HEK293 (cell line): ENCODE data around the gene SPATA16.

Experiments
- CTCF ChIA-PET: fragments of 350-600 bp; formaldehyde crosslinking; extraction: SDS; loops from one replicate; lab custom pipeline; 2021; ENCODE audit warnings: antibody characterized with exemption; lab: Yijun Ruan, JAX
- POLR2A ChIA-PET: fragments of 300-600 bp; formaldehyde crosslinking; extraction: SDS; loops from one replicate; lab custom pipeline; 2020; ENCODE audit warnings: antibody characterized with exemption, inconsistent platforms; lab: Yijun Ruan, JAX
- H3K27ac ChIP-seq: fragments of 200-500 bp; sonication (Bioruptor generic); 2 replicates; pipeline ENCODE4 v1.5.1; 2014; ENCODE audit warnings: low read depth, low read length, control low read depth, inconsistent platforms; ENCODE audit errors: extremely low read depth
- H3K36me3 ChIP-seq, 2 experiments: fragments of 200-500 bp in 1 of 2; sonication (Bioruptor generic) in 1 of 2; 1 replicate in 1 of 2; 2 replicates in 1 of 2; pipeline ENCODE4 v1.5.1; 2014 to 2017; ENCODE audit warnings: inconsistent platforms in 2 of 2, low read length in 2 of 2; ENCODE audit not compliant: control insufficient read depth in 2 of 2, insufficient read depth in 1 of 2
- H3K4me1 ChIP-seq: fragments of 200-500 bp; sonication (Bioruptor generic); 2 replicates; pipeline ENCODE4 v1.5.1; 2014; ENCODE audit warnings: mild to moderate bottlenecking, low read length, inconsistent platforms; ENCODE audit not compliant: control insufficient read depth, insufficient read depth
- H3K4me3 ChIP-seq: 2 replicates; pipeline ENCODE4 v1.5.1; 2011; ENCODE audit warnings: low read depth, mild to moderate bottlenecking, control low read depth, low read length, moderate library complexity
- H3K9me3 ChIP-seq: fragments of 200-500 bp; sonication (Bioruptor generic); 2 replicates; pipeline ENCODE4 v1.5.1; 2014; ENCODE audit warnings: low read depth, low read length, inconsistent platforms; ENCODE audit not compliant: control insufficient read depth, insufficient read depth
- GLIS2 ChIP-seq: fragments of 450-650 bp; formaldehyde crosslinking; IDR thresholded peaks from 2 replicates; pipeline ENCODE4 v1.5.1; 2016; ENCODE audit warnings: missing biosample characterization, missing genetic modification characterization
- SP7 ChIP-seq: fragments of 450-650 bp; formaldehyde crosslinking; IDR thresholded peaks from 2 replicates; pipeline ENCODE4 v1.5.1; 2016; ENCODE audit warnings: missing biosample characterization, missing genetic modification characterization
- TCF7L2 ChIP-seq: IDR thresholded peaks from 2 replicates; pipeline ENCODE4 v1.6.1; 2011; ENCODE audit warnings: low read depth, mild to moderate bottlenecking, inconsistent platforms, low read length, moderate library complexity, borderline replicate concordance
- TSHZ1 ChIP-seq: fragments of 450-650 bp; formaldehyde crosslinking; IDR thresholded peaks from 2 replicates; pipeline ENCODE4 v1.5.1; 2016; ENCODE audit warnings: missing biosample characterization, missing genetic modification characterization, borderline replicate concordance
- ZBTB10 ChIP-seq: fragments of 450-650 bp; formaldehyde crosslinking; IDR thresholded peaks from 2 replicates; pipeline ENCODE4 v1.5.1; 2016; ENCODE audit warnings: missing biosample characterization, missing genetic modification characterization
- ZFHX2 ChIP-seq: fragments of 450-650 bp; formaldehyde crosslinking; conservative IDR thresholded peaks from 2 replicates; pipeline ENCODE4 v1.5.1; 2016; ENCODE audit warnings: missing biosample characterization, missing genetic modification characterization
- ZNF138 ChIP-seq: fragments of 450-650 bp; formaldehyde crosslinking; IDR thresholded peaks from 2 replicates; pipeline ENCODE4 v1.5.1; 2016; ENCODE audit warnings: missing biosample characterization, missing genetic modification characterization, borderline replicate concordance
- ZNF19 ChIP-seq: fragments of 450-650 bp; formaldehyde crosslinking; IDR thresholded peaks from 2 replicates; pipeline ENCODE4; 2016; ENCODE audit warnings: missing biosample characterization, missing genetic modification characterization, low read depth
- ZNF473 ChIP-seq: fragments of 450-650 bp; formaldehyde crosslinking; IDR thresholded peaks from 2 replicates; pipeline ENCODE4 v1.5.1; 2017; ENCODE audit warnings: missing biosample characterization, missing genetic modification characterization
- ZNF530 ChIP-seq: fragments of 450-650 bp; formaldehyde crosslinking; IDR thresholded peaks from 2 replicates; pipeline ENCODE4 v1.5.1; 2016; ENCODE audit warnings: low read depth, missing biosample characterization, missing genetic modification characterization
- ZNF585B ChIP-seq: fragments of 450-650 bp; formaldehyde crosslinking; IDR thresholded peaks from 2 replicates; pipeline ENCODE4 v1.5.1; 2016; ENCODE audit warnings: missing biosample characterization, missing genetic modification characterization
- ZNF621 ChIP-seq: fragments of 450-650 bp; formaldehyde crosslinking; IDR thresholded peaks from 2 replicates; pipeline ENCODE4 v1.5.1; 2017; ENCODE audit warnings: missing biosample characterization, missing genetic modification characterization
- ZNF791 ChIP-seq: fragments of 450-650 bp; formaldehyde crosslinking; IDR thresholded peaks from 2 replicates; pipeline ENCODE4 v1.5.1; 2016; ENCODE audit warnings: missing biosample characterization, missing genetic modification characterization
- ZXDB ChIP-seq: fragments of 450-650 bp; formaldehyde crosslinking; IDR thresholded peaks from 2 replicates; pipeline ENCODE4 v1.5.1; 2016; ENCODE audit warnings: missing biosample characterization, missing genetic modification characterization
- TF ChIP-seq, protein P1 (sequence below): fragments of 450-650 bp; formaldehyde crosslinking; IDR thresholded peaks from 2 replicates; pipeline ENCODE4 v1.5.1; 2016; ENCODE audit warnings: missing biosample characterization, missing genetic modification characterization
- TF ChIP-seq, protein P2 (sequence below): fragments of 450-650 bp; formaldehyde crosslinking; IDR thresholded peaks from 2 replicates; pipeline ENCODE4 v1.5.1; 2016; ENCODE audit warnings: missing biosample characterization, missing genetic modification characterization
- TF ChIP-seq, protein P3 (sequence below): fragments of 450-650 bp; formaldehyde crosslinking; IDR thresholded peaks from 2 replicates; pipeline ENCODE4 v1.5.1; 2017; ENCODE audit warnings: missing biosample characterization, mild to moderate bottlenecking, missing genetic modification characterization, moderate library complexity
- TF ChIP-seq, protein P4 (sequence below): fragments of 450-650 bp; formaldehyde crosslinking; IDR thresholded peaks from 2 replicates; pipeline ENCODE4 v1.5.1; 2016; ENCODE audit warnings: missing biosample characterization, missing genetic modification characterization
- TF ChIP-seq, protein P5 (sequence below): fragments of 450-650 bp; formaldehyde crosslinking; IDR thresholded peaks from 2 replicates; pipeline ENCODE4 v1.5.1; 2017; ENCODE audit warnings: missing biosample characterization, missing genetic modification characterization

SPATA16 gene

DNA sequence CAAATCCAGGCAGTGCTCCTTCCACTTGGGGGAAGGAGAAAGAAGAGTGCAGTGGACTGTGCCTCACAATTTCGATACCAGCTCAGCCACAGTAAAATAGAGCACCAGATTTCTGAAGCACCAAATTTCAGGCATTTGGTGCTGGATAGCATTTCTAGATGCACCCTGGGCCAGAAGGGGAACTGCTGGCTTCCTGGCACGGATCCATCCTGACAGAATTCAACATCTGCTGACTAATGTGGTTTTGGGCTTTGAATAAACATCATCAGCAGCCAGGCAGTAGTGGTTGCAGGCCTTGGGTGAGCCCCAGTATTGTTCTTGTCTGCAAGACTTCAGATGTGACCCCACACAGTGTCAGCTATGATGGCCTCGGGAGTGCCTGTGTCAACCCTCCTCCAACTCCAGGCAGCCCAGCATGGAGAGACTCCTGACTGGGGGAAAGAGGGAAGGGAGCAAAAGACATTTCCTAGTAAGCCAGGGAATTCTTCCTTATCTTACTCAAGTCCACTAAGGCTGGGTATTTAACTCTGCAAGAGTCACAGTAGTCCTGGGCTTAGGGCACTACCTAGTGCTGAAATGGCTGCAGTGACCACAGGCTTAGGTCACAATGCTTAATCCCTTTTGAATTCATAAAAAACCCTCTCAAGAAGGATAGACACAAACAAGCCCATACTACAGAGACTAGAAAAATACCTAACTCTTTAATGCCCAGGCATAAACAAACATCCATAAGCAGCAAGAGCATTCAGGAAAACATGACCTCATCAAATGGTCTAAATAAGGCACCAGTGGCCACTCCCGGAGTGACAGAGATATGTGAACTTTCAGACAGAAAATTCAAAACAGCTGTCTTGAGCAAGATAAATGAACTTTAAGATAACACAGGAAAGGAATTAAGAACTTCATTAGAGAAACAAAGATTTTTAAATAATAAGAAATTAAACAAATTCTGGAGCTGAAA, 74.7 kb downstream of the SPATA16 start (continued):
- TF ChIP-seq, protein P1, sequence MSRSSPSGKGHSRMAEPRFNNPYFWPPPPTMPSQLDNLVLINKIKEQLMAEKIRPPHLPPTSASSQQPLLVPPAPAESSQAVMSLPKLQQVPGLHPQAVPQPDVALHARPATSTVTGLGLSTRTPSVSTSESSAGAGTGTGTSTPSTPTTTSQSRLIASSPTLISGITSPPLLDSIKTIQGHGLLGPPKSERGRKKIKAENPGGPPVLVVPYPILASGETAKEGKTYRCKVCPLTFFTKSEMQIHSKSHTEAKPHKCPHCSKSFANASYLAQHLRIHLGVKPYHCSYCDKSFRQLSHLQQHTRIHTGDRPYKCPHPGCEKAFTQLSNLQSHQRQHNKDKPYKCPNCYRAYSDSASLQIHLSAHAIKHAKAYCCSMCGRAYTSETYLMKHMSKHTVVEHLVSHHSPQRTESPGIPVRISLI (tag by site-specific recombination) = no peak
- no peak for TF ChIP-seq TCF7L2
- no peak for TF ChIP-seq TSHZ1
- TF ChIP-seq, protein P2, sequence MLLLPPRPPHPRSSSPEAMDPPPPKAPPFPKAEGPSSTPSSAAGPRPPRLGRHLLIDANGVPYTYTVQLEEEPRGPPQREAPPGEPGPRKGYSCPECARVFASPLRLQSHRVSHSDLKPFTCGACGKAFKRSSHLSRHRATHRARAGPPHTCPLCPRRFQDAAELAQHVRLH = no peak
- TF ChIP-seq ZNF791 (tag by site-specific recombination) = no peak
- no peak for TF ChIP-seq GLIS2 (tag by site-specific recombination)
- TF ChIP-seq, protein P3, sequence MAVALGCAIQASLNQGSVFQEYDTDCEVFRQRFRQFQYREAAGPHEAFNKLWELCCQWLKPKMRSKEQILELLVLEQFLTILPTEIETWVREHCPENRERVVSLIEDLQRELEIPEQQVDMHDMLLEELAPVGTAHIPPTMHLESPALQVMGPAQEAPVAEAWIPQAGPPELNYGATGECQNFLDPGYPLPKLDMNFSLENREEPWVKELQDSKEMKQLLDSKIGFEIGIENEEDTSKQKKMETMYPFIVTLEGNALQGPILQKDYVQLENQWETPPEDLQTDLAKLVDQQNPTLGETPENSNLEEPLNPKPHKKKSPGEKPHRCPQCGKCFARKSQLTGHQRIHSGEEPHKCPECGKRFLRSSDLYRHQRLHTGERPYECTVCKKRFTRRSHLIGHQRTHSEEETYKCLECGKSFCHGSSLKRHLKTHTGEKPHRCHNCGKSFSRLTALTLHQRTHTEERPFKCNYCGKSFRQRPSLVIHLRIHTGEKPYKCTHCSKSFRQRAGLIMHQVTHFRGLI (tag by site-specific recombination) = no peak
- TF ChIP-seq ZNF621 (tag by site-specific recombination) = no peak
- TF ChIP-seq ZXDB (tag by site-specific recombination) = no peak

DNA sequence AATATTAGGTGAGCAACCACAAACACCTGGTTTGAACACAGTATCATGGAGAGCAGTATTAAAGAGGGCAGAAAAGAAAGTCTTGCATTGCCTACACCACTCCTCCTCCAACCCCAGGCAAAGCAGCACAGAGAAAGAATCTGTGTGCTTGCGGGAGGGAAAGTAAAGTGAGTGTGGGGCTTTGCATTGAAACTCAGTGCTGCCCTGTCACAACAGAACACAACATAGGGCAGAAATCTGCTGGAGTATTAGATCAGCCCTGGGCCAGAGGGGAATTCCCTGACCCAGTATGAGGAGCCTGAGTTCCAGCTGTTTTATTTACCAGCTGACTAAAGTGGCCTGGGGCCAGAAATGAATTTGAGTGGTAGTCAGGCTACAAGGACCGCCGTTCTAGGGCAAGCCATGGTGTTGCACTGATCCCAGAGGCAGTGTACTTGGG, 75.5 kb downstream of the SPATA16 start:
- no peak overlapping the region for H3K4me3 ChIP-seq
- H3K27ac ChIP-seq = no peak overlapping the region
- TF ChIP-seq ZNF585B (tag by site-specific recombination) = no peak
- no peak for TF ChIP-seq ZFHX2 (tag by site-specific recombination)
- no peaks in the 10 kb centered on the region for H3K9me3 ChIP-seq
- POLR2A ChIA-PET = no interaction called here
- no peaks in the 10 kb centered on the region for H3K4me1 ChIP-seq
- H3K36me3 ChIP-seq = no peaks in the 10 kb centered on the region
- CTCF ChIA-PET = no interaction called here

GRCh38 chr3:173064631-173065030, 76.4 kb downstream of the SPATA16 start:
- Histone ChIP-seq H3K27ac (no peak overlapping the region), H3K4me3 (no peak overlapping the region), H3K4me1 (no peaks in the 10 kb centered on the region), H3K36me3 (no peaks in the 10 kb centered on the region), H3K9me3 (no peaks in the 10 kb centered on the region)
- ChIA-PET CTCF (interaction anchor here (0.7 kb wide), 1 partner anchor 81 kb away, joined by 3 read pairs; no protein-coding TSS in a partner anchor), POLR2A (interaction anchor here (0.6 kb wide), 2 partner anchors 329 to 1396 kb away, joined by 3 read pairs; no protein-coding TSS in a partner anchor)
- no peak for TF ChIP-seq ZNF530 (tag by site-specific recombination)
- no peak for TF ChIP-seq ZNF138 (tag by site-specific recombination)
- no peak for TF ChIP-seq ZBTB10 (tag by site-specific recombination)
- TF ChIP-seq ZNF473 (tag by site-specific recombination) = no peak
- no peak for TF ChIP-seq SP7
- TF ChIP-seq, protein P4, sequence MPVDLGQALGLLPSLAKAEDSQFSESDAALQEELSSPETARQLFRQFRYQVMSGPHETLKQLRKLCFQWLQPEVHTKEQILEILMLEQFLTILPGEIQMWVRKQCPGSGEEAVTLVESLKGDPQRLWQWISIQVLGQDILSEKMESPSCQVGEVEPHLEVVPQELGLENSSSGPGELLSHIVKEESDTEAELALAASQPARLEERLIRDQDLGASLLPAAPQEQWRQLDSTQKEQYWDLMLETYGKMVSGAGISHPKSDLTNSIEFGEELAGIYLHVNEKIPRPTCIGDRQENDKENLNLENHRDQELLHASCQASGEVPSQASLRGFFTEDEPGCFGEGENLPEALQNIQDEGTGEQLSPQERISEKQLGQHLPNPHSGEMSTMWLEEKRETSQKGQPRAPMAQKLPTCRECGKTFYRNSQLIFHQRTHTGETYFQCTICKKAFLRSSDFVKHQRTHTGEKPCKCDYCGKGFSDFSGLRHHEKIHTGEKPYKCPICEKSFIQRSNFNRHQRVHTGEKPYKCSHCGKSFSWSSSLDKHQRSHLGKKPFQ (tag by site-specific recombination) = no peak
- no peak for TF ChIP-seq ZNF19 (tag by site-specific recombination)
- TF ChIP-seq, protein P5, sequence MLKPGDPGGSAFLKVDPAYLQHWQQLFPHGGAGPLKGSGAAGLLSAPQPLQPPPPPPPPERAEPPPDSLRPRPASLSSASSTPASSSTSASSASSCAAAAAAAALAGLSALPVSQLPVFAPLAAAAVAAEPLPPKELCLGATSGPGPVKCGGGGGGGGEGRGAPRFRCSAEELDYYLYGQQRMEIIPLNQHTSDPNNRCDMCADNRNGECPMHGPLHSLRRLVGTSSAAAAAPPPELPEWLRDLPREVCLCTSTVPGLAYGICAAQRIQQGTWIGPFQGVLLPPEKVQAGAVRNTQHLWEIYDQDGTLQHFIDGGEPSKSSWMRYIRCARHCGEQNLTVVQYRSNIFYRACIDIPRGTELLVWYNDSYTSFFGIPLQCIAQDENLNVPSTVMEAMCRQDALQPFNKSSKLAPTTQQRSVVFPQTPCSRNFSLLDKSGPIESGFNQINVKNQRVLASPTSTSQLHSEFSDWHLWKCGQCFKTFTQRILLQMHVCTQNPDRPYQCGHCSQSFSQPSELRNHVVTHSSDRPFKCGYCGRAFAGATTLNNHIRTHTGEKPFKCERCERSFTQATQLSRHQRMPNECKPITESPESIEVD = no peak
